ENCODE data around the gene GPBAR1. TPM values are rescaled to one million over a fixed set of nuclear protein-coding genes. Genes with fewer than 3 reads are reported as not detected.

The GPBAR1 gene, protein sequence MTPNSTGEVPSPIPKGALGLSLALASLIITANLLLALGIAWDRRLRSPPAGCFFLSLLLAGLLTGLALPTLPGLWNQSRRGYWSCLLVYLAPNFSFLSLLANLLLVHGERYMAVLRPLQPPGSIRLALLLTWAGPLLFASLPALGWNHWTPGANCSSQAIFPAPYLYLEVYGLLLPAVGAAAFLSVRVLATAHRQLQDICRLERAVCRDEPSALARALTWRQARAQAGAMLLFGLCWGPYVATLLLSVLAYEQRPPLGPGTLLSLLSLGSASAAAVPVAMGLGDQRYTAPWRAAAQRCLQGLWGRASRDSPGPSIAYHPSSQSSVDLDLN
- total RNA-seq: 10 to 100 TPM; 24.7 to 74.2 (median 59.1) TPM

DNA sequence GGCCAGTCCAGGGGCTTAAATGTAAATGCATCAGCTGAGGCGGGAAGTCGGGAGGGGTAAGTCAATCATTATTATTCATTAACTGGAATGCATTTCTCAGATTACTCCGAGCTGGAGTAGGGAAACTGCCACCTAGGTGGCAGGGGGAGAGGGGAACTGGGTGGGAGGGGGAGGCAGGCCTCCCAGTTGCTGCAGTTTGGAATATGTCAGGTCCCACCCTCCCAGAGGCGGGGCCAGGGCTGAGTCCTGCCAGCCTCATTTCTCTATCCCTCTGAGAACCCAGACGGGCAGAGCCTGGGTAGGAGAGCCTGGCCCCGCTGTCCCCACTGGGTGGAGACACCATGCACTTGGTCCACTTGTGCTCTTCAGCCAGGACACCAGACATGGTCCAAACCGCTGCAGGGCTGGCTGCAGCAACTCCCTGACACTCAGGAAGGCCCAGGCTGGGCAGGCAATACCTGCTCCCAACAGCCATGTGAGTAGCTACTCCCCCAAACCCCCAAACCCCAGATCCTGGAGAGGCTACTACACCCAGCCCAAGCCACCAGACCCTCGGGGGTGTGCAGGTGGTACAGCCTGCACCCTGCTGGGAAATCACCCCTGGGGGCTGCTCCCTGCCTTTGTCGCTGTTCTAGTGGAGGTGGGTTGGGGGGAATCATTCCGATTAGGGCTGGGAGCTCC, at the start of gene GPBAR1:
TSS of gene GPBAR1 (plus strand) at position 274 of the 681 bp plus-strand sequence. CDS start 1,710 bp downstream, outside the sequence.
- no peak for DNase-seq (ENCODE audit: low spot score)
- TF ChIP-seq, protein P1, sequence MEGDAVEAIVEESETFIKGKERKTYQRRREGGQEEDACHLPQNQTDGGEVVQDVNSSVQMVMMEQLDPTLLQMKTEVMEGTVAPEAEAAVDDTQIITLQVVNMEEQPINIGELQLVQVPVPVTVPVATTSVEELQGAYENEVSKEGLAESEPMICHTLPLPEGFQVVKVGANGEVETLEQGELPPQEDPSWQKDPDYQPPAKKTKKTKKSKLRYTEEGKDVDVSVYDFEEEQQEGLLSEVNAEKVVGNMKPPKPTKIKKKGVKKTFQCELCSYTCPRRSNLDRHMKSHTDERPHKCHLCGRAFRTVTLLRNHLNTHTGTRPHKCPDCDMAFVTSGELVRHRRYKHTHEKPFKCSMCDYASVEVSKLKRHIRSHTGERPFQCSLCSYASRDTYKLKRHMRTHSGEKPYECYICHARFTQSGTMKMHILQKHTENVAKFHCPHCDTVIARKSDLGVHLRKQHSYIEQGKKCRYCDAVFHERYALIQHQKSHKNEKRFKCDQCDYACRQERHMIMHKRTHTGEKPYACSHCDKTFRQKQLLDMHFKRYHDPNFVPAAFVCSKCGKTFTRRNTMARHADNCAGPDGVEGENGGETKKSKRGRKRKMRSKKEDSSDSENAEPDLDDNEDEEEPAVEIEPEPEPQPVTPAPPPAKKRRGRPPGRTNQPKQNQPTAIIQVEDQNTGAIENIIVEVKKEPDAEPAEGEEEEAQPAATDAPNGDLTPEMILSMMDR (IDR thresholded peaks at IDR 0.05): no peak
- peak; percentile 20 for ATAC-seq (ENCODE audit: low FRiP score)

DNA sequence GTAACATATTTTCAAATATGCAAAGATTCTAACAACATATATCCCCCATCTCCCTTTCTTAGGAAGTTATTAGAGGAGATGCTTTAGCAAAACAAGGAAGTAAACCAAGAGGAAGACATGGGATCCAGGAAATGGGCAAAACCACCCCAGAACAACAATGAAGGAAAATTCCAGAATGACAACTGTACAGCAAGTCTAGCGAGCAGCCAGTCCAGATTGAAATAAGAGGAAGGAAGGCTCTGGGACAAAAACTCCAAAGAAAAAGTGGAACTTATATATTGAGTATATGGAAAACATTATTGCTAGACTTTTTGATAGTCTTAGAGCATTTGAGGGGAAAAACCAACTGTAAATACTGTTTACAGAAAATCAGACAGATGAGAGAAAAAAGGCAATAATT, 46.7 kb upstream of the GPBAR1 start:
- TF ChIP-seq, protein P1 (IDR thresholded peaks at IDR 0.05): no peak
- DNase-seq (ENCODE audit: low spot score) (no peak), ATAC-seq (ENCODE audit: low FRiP score) (no peak)

DNA sequence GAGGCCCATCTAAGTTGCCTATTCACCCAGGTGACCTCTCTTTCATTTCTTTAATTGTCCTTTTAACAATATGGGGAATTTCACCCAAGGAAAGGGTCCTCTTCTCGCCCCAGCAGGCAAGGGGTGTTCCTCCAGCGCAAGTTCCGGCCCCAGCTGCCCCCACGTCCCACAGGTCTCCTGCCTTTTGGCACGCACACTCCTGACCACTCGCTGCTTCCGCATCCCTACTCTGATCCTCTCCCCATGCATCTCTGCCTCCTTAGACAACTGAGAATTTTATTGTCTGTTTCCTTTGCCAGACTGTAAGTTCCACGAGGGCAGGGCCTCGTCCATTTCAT, 44.5 kb upstream of the GPBAR1 start:
- ATAC-seq (ENCODE audit: low FRiP score) (peak; percentile 29), DNase-seq (ENCODE audit: low spot score) (no peak)
- TF ChIP-seq, protein P1 (IDR thresholded peaks at IDR 0.05): no peak

DNA sequence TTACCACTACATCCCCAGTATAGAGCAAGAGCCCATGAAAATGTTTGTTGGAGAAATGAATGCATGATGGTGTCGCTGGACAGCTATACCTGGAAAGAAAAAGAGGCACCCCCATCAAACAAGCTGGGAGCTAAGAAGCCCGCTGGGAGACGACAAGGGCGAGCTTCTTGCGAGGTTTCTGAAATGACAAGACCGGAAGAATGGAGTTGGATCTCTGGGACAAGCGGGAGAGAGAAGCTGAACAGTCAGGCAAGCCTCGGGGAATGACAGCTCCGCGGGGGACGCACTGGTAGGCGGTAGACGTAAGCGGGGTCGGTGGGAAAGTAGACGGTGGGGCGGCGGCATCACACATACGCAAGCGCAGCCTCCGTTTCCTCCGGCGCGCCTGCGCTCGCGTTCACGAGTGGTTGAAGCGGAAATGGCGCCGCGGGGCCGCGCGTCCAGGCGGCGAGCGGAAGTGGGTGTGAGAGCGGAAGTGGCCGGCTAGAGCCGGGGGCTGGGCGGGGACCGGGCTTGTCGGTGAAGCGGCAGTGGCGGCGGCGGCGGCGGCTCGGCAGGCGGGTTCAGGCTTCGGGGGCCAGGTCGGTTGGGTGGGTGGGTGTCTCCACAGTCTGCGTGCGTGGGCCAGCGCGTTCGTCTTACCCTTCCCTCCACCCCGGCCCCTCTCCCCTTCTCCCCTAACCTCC, 44.0 kb upstream of the GPBAR1 start, which contains the start of gene ARPC2:
TSS of gene ARPC2 (plus strand) at position 516 of the 686 bp plus-strand sequence. CDS start 282 bp downstream, outside the sequence.
- ATAC-seq (ENCODE audit: low FRiP score): peak; percentile 94
- TF ChIP-seq, protein P1 (IDR thresholded peaks at IDR 0.05): no peak
- peak; percentile 79 for DNase-seq (ENCODE audit: low spot score)

DNA sequence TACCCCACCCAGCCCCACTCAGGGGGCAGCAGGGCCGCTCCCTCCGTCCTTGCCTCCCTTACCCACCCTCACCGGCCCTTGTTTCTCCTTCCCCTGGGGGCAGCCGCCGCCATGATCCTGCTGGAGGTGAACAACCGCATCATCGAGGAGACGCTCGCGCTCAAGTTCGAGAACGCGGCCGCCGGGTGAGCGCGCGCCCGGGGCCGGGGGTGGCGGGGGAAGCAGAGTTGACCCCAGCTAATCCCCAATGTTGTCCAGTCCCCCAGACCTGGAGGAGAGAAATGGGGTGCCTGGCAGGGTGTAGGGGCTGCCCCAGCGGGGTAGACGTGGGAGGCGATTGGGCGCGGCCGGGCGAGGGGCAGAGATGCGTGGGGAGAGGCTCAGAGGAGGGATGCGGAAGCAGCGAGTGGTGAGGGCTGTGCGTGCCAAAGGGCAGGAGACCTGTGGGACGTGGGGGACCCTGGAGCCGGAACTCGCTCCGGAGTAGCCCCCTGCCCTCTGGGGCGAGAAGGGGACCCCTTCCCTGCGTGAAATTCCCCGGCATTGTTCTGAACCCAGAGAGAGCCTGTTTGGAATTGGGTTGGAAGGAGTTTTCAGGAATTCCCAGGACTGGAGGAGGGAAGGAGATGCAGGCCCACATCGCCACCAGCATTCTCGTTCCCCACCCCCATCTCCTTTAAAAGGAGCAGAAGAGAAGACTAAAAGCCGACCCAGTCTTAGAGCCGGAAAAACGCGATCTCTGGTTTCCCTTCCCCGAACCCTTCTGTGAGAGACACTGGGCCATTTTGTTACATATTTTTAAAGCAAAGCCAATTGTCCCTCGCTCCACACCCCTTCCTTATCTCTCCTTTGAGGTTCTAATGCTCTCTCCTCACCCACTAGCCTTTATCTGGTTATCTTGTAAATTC, 43.2 kb upstream of the GPBAR1 start:
- ATAC-seq (ENCODE audit: low FRiP score) (peak; percentile 71), DNase-seq (ENCODE audit: low spot score) (no peak)
- TF ChIP-seq, protein P1 (IDR thresholded peaks at IDR 0.05): no peak
